HG03571 (cell line): ENCODE measurements around the gene RBMS3.
"Not testable (repeated sequence)": the region's sequence is repeated elsewhere in the genome, so short reads cannot be mapped to it uniquely, and the experiment has no call there.

ENCODE experiments used
- ATAC-seq: cut with Tn5 transposase; IDR thresholded peaks from one replicate; pipeline ENCODE4 v1.9.1; 2021; ENCODE audit not compliant: unreplicated experiment

Gene RBMS3

DNA sequence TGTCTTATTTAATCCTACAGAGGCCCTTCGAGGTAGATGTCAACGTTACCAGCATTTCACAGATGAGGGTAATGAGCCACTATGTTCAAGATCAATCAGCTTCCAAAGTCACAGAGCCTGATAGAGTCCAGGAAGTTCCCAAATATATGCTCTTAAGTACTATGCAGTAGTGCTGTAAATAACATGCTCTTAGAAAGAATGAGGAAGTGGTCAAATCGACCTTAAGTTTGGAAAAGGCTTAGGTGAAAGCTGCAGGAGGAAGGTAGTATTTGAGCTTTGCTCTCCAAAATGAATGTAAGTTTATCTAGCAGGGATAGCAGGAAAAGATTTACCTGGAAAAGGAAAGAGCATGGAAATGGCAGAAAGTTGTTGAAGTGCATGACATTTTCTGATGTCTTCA lies 234.0 kb downstream of the RBMS3 start:
- ATAC-seq = no peak

DNA sequence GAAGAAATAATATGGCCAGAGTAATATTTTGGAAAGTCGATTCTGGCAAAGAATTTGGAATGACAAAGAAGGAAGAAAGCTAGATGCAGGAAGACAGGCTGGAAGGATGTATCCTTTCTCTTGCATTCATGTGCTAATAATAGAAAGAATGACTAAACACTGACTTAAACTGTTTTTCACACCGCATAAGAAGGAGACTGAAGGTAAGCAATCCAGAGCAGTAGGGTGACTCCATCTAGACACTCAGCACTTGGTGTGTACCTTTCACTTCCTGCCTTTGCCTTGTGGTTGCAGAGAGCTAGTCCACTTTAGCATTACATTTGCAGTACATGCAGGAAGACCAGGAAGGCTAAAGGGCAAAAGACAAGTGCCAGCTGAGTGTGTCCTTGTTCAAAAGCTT lies 234.6 kb downstream of the RBMS3 start:
- ATAC-seq = no peak

DNA sequence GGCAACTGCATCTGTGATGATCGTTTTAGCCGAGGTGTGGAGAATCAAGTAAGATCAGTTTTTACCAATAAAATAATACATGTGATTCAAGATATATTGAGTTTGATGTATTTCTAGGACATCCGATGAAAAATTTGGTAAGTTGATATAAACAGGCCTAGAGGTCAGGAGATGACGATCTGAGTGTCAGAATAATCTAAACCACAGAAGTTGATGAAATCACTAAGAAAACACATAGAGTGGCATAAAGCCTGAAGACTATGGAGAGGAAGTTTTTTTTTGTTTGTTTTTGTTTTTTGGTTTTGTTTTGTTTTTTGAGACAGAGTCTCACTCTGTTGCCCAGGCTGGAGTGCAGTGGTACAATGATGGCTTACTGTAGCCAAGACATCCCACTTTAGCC lies 235.3 kb downstream of the RBMS3 start:
- ATAC-seq = no peak

DNA sequence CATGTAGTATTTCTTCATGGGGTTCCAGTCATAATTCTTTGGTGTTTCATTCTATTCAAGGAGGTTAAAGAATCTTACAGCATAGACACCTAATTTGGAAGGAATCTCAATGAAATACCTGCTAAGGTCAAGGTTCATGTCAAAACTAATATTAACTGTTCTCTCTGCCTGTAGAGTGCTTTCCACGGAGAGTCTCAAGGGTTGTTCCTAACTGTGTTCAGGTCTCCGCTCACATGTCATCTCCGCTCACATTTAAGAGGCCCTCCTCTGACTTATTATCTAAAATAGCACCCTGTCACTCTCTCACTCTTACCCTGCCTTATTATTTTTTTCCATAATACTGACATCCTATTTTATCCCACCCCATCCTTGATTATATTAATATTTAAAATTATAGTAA lies 239.9 kb downstream of the RBMS3 start:
- no peak for ATAC-seq

DNA sequence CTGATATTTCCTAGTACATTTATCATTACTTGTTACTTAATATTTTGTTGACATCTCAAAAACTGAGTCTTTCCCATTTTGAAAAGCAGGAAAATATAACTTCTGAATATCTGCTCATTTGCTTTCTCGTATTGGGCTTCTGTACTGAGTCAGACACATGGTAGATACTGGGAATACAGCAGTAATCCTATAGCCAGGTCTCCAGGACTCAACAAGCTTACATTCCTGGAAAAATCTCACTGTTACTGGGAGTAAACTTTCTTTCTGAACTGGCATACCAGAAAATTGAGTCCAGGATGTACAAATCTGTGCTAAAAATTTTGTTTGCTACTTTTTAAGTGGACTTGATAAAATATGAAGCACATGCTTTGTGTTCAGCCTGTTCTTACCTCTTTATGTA lies 240.4 kb downstream of the RBMS3 start:
- ATAC-seq = no peak

DNA sequence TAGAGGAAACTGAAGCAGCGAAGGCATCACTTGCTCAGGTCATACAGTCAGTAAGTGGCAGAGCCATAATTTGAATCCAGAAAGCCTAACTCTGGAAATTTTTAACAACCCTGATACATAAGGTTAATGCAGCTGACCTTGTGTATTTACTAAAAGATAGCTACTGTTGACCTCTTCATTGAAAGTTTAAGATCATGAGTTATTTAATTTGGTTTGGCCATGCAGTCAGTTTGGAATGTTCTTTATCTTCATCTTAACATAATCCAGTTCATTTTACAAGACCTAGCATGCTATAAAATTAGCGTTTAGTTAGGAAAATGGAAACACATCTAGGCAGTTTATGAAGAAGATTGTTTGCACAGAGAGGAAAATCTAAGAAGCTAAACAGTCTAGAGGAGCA lies 240.9 kb downstream of the RBMS3 start:
- ATAC-seq = no peak

DNA sequence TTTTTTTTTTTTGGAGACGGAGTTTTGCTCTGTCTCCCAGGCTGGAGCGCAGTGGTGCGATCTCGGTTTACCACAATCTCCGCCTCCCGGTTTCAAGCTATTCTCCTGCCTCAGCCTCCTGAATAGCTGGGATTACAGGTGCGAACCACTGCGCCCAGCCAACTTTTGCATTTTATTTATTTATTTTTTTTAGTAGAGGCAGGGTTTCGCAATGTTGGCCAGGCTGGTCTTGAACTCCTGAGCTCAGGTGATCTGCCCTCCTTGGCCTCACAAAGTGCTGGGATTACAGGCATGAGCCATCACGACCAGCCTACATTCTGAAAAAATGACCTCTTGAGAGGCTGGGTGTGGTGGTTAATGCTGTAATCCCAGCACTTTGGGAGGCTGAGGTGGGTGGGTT lies 243.6 kb downstream of the RBMS3 start:
- not testable (repeated sequence) for ATAC-seq

DNA sequence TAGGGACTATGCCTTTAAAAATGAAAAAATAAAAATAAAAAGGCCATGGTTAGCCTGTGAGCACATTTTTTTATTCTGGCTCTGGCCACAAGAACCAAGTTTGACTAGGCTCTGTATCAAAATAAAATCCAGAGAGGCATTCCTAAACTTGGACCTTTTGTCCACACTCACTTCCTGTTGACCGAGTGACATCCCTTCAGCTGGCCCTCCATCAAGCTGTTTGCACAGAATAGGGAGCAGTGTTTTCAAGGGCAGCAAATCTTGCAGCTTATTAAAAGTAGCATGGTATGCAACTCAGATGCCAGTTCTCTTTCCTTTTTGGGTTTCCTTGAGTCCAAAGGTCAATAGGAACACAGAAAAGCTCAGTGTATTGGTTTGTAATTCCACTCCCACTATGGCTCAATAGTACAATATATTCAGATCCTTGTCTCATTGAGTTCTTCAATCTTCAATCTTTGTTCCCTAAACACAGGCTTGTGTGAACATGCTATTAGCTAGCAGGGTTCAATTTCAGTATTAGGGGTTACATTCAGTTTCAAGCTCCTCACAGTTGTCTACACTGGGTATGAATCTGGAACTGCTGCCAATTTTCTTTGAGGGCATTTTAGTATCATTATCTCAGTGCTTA lies 244.5 kb downstream of the RBMS3 start:
- ATAC-seq = no peak

DNA sequence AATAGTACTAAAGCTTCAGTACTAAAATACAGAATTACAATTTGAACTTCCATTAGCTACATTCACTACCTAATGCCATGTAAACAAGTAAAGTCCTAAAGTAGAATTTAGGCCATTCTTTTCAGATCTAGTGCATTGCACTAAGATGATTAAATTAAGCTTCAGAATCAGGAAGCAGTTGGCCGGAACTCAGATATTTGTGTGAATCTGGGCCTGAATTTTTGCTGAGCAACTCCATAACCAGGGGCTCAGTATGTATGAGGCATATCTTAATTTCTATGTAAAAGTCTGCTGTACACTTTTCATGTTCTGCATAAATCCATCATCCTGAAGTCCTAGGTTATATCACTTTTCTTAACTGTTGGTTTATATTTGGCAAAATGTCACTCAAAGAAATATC lies 246.4 kb downstream of the RBMS3 start:
- no peak for ATAC-seq

DNA sequence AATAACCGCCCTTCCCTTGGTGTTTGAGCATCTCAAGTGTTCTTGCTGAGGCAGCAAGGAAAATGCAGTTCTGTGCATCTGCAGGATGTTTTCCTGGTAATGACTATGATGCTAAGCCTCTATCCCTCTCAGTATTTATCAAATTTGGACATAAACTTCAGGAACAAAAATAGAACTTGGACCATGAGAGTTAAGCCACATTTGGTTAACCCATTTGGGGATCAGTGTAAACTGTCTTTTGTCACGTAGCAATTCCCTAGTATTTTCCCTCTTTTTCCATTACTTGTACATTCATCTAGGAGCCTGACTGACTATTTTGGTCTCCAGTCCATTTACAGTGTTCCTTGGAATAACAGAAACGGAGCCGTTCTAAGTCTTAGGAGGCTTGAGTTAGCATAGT lies 250.8 kb downstream of the RBMS3 start:
- no peak for ATAC-seq

DNA sequence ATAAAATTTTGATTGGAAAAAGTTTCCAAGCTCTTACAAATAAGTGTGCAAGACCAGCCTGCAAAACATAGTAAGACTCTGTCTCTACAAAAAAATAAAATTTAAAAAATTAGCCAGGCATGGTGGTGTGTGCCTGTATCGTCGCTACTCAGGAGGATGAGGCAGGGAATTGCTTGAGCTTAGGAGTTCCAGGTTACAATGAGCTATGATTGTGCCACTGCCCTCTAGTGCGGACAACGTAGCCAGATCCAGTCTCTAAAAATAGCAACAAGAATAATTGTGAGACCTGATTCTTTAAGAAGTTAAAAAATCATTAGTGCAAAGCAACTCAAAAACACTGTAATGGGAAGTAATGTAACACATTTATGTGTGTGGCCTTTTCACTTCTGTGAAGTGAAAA lies 251.6 kb downstream of the RBMS3 start:
- no peak for ATAC-seq

DNA sequence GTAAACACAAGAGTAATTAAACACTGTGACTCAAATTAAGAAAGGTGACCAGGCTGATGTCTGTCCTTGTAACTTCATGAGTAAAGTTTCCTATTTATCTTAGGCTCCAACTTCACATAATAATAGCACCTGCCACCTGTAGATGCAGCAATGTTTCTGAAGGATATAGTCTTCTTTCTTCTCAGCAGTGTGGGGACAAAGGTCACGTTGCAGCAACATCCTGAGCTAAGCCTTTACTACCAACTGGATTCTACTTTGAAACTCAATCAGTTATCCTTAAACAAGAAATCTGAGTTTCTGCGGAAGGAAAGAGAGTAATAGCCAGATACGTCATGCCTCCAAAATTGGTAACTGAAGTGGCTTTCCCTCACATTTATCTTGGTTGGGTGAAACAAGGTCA lies 253.1 kb downstream of the RBMS3 start:
- ATAC-seq = no peak

DNA sequence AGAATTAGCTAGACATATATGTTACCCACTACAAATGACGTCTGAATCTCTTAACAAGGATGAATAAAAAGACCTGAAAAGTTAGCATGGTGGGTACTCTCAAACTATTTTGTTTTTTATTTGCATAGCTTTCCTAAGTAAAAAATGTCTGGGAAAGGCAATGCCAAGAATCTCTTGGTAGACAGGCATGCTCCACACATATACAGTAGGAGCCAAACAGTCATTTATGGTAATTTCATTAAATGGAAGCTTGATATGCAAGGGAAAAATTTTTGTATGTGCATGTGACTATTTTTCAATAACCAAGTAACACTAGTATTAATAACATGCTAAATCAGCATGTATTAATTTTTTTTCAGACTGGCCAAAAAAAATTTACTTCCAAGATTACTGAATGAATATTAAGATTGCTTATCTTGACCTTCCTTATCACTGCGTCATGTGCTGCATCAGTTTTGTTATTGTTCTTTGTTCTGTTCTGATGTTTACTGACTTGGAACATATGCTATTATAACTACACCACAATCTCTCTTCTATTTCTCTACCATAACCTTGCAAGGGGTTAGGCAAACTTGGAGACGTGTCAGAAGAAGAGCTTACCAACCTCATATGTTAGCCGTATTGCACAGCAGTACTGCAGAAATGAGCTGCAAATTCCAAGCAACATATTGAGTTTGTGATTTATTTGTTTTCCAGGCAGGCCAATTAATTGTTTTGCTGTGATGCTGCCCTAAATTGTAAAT lies 255.3 kb downstream of the RBMS3 start:
- ATAC-seq = no peak

DNA sequence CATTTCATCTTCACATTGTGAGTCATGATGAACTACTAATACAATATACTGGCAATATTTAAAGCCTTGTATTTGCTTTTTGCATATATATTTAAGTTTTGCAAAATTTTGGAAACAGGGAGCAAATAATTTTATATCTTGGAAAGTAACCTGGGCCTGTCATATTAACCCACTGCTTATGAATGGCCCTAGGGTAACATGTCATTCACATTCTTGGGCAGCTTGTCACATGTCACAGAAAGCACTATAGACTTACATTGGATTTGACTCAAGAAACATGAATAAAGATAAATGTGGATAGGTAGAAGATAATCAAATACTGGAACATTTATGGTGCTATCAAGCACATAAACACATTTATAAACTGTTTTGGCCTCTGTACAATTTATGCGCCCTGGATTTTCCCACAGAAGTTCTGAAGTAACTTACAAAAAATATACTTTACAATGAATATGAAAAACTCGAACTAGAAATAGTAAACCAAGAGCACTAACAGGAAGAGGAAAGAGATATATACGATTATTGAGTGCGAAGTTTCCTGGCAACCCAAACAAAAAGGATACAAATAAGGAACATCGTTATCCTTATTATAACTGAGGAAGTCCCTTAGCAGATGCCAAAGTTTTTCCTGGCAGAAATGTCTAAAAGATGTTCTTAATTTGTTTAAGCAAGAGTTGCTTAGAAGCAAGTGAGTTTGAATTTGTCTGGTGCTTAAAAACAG lies 257.2 kb downstream of the RBMS3 start:
- ATAC-seq = no peak

DNA sequence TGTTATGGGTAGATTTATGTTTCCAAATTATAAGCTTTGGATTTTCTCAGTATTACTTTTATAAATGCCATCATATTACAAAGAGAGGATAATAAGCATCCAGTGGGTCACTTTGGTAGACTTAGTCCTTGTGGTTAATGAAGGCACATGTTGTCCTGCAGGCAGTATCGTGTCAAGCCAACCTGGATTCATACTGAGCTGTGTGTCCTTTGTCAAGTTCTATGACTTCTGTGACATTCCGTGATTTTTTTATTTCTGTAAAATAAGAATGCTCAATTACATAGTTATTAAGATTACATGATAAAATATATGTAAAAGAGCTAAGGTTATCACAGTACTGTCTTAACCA lies 257.7 kb downstream of the RBMS3 start:
- ATAC-seq = no peak

DNA sequence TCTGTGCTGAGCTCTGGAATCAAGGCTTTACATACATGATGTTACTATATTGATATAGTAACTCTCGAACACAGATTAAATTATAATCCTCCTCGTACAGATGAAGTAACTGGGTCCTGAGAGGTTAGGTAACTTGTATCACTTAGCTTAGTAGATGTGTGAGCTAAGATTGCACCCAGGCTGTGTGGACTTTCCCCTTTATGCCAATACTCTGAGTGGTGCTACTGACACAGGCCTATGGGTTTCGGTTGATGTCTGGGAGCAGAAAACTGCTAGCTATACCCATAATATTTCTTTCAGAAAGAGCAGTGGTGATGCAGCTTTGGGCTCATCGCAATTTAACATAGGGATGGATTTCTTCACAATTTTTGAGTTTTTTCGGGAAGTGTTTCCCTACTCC lies 259.7 kb downstream of the RBMS3 start:
- ATAC-seq = no peak

DNA sequence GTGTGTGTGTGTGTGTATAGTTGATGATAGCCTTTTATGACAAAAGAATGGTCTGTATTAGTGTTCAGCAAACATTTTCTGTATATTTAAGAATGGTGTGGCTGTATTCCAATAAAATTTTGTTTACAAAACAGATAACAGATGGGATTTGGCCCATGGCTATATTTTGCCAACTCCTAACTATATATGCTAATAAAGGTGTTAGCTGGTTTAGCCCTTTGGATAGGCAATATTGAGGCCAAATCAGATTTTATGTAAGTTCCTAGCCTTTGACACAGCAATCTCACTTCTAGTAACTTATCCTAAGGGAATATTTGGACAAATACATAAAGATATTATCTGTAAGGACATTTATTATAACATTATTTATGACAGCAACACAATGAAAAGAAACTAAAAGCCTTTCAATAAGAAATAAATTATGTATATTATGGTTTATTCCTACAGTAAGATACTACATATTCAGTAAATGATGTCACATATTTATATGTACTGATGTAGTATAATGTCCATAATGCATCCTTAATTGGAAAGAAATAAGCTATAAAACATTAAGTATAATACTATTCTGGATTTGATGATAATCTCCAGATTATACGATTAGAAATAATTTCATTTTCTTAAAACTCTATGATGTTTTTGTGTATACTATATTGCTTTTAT lies 264.0 kb downstream of the RBMS3 start:
- ATAC-seq = no peak

DNA sequence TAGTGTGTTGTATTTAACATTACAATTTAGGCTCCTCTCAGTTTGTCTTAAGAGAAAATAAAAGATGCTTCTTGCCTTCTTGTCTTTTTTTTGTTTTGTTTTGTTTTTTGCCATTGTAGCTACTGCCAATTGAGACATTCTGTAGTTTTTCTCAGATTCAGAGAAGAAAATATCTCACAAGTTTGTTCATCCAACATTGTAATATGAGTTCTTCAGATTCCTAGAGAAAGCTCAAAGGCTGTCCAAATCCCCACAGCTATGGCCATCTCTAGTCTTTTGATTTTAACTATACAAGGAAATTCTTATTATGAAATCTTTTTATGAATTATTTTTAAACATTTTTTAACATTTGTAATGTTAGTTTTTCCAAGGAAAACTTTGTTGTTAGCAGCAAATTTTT lies 264.7 kb downstream of the RBMS3 start:
- no peak for ATAC-seq

DNA sequence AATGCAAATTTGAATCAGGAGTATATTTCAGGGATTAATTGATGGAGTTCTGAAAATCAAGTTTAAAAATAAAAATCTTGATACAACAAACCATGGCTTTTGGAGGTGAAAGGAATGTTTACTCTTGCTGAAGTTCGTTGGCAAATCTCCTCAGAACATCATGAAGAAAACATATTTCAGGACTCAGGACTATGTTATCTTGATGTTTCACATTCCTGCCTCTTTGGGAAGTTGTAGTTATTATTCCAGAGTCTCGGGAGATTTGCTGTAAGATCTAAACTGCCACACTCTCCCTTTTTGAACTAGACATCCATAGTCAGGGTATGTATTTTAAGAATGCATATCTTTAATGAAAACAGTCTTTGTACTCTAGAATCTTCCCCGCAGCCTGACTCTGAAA lies 271.2 kb downstream of the RBMS3 start:
- no peak for ATAC-seq

DNA sequence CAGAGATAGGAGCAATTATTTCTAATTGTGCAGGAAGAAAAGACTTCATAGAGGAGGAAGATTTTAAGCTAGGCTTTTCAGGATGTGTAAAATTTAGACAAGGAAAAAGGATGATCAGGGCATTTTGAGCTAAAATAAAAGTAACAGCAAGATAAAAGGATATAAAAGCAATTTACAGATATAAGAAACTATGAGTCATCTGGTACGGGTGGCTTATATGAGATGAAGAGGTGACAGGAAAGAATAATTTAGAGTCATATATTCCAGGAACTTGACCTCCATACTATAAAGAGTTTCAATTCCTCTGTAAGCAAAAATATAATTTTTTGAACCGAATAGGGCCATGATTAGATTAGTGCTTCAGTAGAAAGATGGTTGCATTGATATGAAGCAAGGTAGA lies 273.7 kb downstream of the RBMS3 start:
- no peak for ATAC-seq

DNA sequence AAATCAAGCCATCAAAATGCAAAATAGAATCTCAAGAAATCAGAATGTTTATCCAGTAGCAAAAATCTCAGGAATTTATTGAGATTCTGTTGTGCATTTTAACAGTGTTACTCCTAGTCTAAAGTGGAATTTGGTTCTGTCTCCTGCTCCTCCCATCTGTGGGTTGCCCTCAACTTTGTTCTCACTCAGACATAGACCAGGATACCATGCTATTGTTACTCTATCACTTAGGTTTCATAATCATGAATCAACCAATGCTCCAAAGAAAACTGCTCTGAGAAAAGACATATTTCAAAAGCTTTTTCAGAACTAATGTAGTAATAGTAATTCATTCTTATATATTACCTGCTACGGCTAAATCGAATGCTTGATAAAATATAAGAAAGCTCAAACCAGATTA lies 274.7 kb downstream of the RBMS3 start:
- no peak for ATAC-seq

DNA sequence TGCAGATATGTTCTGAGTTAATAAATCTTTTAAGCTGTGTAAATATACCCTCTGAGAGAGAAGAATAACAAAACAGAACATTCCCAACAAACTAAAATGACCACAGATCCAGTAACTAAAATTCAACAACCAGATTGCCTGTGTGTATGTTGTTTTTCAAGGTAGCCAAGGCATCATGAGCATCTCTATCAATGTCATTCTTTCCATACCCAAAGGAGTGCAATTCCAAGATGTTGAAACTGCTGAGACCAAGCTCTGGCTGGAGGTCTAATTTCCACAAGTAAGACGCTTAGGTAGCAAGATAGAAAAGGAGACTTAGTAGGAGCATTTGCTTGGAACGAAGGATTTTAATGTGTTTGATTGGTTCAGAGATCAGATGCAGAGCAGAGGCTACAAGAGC lies 276.3 kb downstream of the RBMS3 start:
- ATAC-seq = no peak
